Tibial nerve (tissue), 4 donors: ENCODE results near the gene SLC7A5.
"Not testable (repeated sequence)": the region's sequence is repeated elsewhere in the genome, so short reads cannot be mapped to it uniquely, and the experiment has no call there.

Experiments used
- CTCF ChIP-seq, 5 experiments: fragments of 200-600 bp in 3 of 5; fragments of 450-650 bp in 2 of 5; sonication (generic) in 3 of 5; IDR thresholded peaks; one replicate each; pipeline ENCODE4 v1.5.1; 2016 to 2019; ENCODE audit warnings: antibody characterized with exemption in 5 of 5, mild to moderate bottlenecking in 3 of 5, moderate library complexity in 2 of 5
- EP300 ChIP-seq, 2 donors: sonication (generic); formaldehyde crosslinking; IDR thresholded peaks; one replicate each; pipeline ENCODE4 v1.6.1; 2017; ENCODE audit warnings: antibody characterized with exemption in 2 of 2, mild to moderate bottlenecking in 1 of 2
- POLR2A ChIP-seq, 2 donors: fragments of 450-650 bp; IDR thresholded peaks; one replicate each; pipeline ENCODE4 v1.6.1; 2017; ENCODE audit warnings: antibody characterized with exemption in 2 of 2, mild to moderate bottlenecking in 2 of 2, moderate library complexity in 2 of 2

- TF ChIP-seq CTCF, POLR2A, EP300 (IDR thresholded peaks at IDR 0.05): not testable (repeated sequence)
These were observed 36.2 kb upstream of the SLC7A5 start for GRCh38 chr16:87905521-87905920.
